GM18517 (cell line): ENCODE measurements around the gene TDRD1.

Experiments used
- ATAC-seq: cut with Tn5 transposase; IDR thresholded peaks from one replicate; pipeline ENCODE4 v1.9.1; 2021; ENCODE audit warnings: mild to moderate bottlenecking, moderate library complexity; ENCODE audit not compliant: unreplicated experiment

Gene TDRD1

GRCh38 chr10:114175667-114176066, 3.5 kb upstream of the TDRD1 start:
- no peak for ATAC-seq

- no peak for ATAC-seq
Observed at GRCh38 chr10:114176511-114176910, 2.6 kb upstream of the TDRD1 start.

- ATAC-seq, result no peak
Observed at GRCh38 chr10:114179747-114180146, 594 bp downstream of the TDRD1 start.

GRCh38 chr10:114180937-114181336, 1.8 kb downstream of the TDRD1 start:
- ATAC-seq, result no peak

GRCh38 chr10:114181971-114182370, 2.8 kb downstream of the TDRD1 start:
- no peak for ATAC-seq

- ATAC-seq, result no peak
Observed at GRCh38 chr10:114183563-114183962, 4.4 kb downstream of the TDRD1 start.

- no peak for ATAC-seq
Observed at GRCh38 chr10:114184276-114184675, 5.1 kb downstream of the TDRD1 start.

- ATAC-seq, result no peak
Observed at GRCh38 chr10:114188001-114188400, 8.8 kb downstream of the TDRD1 start.

GRCh38 chr10:114188900-114189299, 9.7 kb downstream of the TDRD1 start:
- ATAC-seq, result no peak

GRCh38 chr10:114189700-114190099, 10.5 kb downstream of the TDRD1 start:
- ATAC-seq, result no peak

GRCh38 chr10:114195079-114195478, 15.9 kb downstream of the TDRD1 start:
- ATAC-seq, result peak; percentile 91

GRCh38 chr10:114199239-114199638, 20.1 kb downstream of the TDRD1 start:
- ATAC-seq, result no peak

GRCh38 chr10:114202812-114203211, 23.7 kb downstream of the TDRD1 start:
- ATAC-seq, result no peak

- no peak for ATAC-seq
Observed at GRCh38 chr10:114206902-114207301, 27.7 kb downstream of the TDRD1 start.

GRCh38 chr10:114207349-114207748, 28.2 kb downstream of the TDRD1 start:
- ATAC-seq, result no peak

- ATAC-seq, result no peak
Observed at GRCh38 chr10:114208351-114208750, 29.2 kb downstream of the TDRD1 start.

- ATAC-seq, result no peak
Observed at GRCh38 chr10:114212153-114212552, 33.0 kb downstream of the TDRD1 start.

- ATAC-seq, result no peak
Observed at GRCh38 chr10:114215033-114215432, 35.9 kb downstream of the TDRD1 start.

- no peak for ATAC-seq
Observed at GRCh38 chr10:114220281-114220680, 41.1 kb downstream of the TDRD1 start.

GRCh38 chr10:114221235-114221634, 42.1 kb downstream of the TDRD1 start:
- no peak for ATAC-seq

GRCh38 chr10:114223066-114223465, 43.9 kb downstream of the TDRD1 start:
- no peak for ATAC-seq

GRCh38 chr10:114228156-114228555, 49.0 kb downstream of the TDRD1 start:
- no peak for ATAC-seq

- no peak for ATAC-seq
Observed at GRCh38 chr10:114232561-114233176, 53.5 kb downstream of the TDRD1 start.
